AG04450 (cell line): ENCODE data around the gene ANKRD55. TPM values are rescaled to one million over a fixed set of nuclear protein-coding genes. Genes with fewer than 3 reads are reported as not detected.

ENCODE experiments used
- CTCF ChIA-PET: fragments of 300-600, 350-600 bp; formaldehyde crosslinking; extraction: SDS; loops from one replicate; lab custom pipeline; 2022; ENCODE audit warnings: antibody characterized with exemption, inconsistent platforms; lab: Charles Lee
- POLR2A ChIA-PET: fragments of 350-600 bp; formaldehyde crosslinking; extraction: SDS; loops from one replicate; lab custom pipeline; 2021; ENCODE audit warnings: antibody characterized with exemption, inconsistent platforms; lab: Yijun Ruan, JAX
- DNase-seq: peaks from one replicate; pipeline ENCODE4 v3.0.0-alpha.2; 2011; ENCODE audit warnings: low read depth, low spot score
- H3K27ac ChIP-seq: one replicate; pipeline ENCODE4 v1.5.1; 2012; ENCODE audit warnings: low read depth, low read length, control low read depth
- H3K27me3 ChIP-seq: one replicate; pipeline ENCODE4 v1.6.0; 2012; ENCODE audit warnings: low read length; ENCODE audit not compliant: control insufficient read depth, insufficient read depth
- H3K4me3 ChIP-seq: 2 replicates; pipeline ENCODE4 v1.5.1; 2011; ENCODE audit warnings: mild to moderate bottlenecking, low read depth, low read length, control low read depth
- H3K9me3 ChIP-seq: 2 replicates; pipeline ENCODE4 v1.5.1; 2012; ENCODE audit warnings: low read length; ENCODE audit not compliant: control insufficient read depth, insufficient read depth
- polyA plus RNA-seq: library from polyadenylated mRNA; depleted of rRNA; stranded (reverse); fragments of >200 nt; gene quantifications from 2 replicates; pipeline ENCODE4 v1.2.3, GENCODE V29; 2011
- TF ChIP-seq, protein P1 (sequence below): IDR thresholded peaks from 2 replicates; pipeline ENCODE4 v1.5.1; 2011; ENCODE audit warnings: low read depth, low read length, control low read depth, inconsistent platforms

Gene ANKRD55
- polyA plus RNA-seq, 1 experiment: not detected

GRCh38 chr5:56101180-56101579 lies 131.9 kb downstream of the ANKRD55 start:
- no peaks in the 10 kb centered on the region for H3K9me3 ChIP-seq
- no peak overlapping the region for H3K27ac ChIP-seq
- TF ChIP-seq, protein P1, sequence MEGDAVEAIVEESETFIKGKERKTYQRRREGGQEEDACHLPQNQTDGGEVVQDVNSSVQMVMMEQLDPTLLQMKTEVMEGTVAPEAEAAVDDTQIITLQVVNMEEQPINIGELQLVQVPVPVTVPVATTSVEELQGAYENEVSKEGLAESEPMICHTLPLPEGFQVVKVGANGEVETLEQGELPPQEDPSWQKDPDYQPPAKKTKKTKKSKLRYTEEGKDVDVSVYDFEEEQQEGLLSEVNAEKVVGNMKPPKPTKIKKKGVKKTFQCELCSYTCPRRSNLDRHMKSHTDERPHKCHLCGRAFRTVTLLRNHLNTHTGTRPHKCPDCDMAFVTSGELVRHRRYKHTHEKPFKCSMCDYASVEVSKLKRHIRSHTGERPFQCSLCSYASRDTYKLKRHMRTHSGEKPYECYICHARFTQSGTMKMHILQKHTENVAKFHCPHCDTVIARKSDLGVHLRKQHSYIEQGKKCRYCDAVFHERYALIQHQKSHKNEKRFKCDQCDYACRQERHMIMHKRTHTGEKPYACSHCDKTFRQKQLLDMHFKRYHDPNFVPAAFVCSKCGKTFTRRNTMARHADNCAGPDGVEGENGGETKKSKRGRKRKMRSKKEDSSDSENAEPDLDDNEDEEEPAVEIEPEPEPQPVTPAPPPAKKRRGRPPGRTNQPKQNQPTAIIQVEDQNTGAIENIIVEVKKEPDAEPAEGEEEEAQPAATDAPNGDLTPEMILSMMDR: no peak
- POLR2A ChIA-PET: no interaction called here
- CTCF ChIA-PET: no interaction called here
- H3K4me3 ChIP-seq: no peak overlapping the region
- no peak for DNase-seq
- H3K27me3 ChIP-seq: no peaks in the 10 kb centered on the region

GRCh38 chr5:56100439-56101176 lies 132.5 kb downstream of the ANKRD55 start:
- Histone ChIP-seq H3K4me3 (no peak overlapping the region), H3K27ac (no peak overlapping the region), H3K9me3 (no peaks in the 10 kb centered on the region), H3K27me3 (no peaks in the 10 kb centered on the region)
- TF ChIP-seq, protein P1: no peak
- POLR2A ChIA-PET: no interaction called here
- CTCF ChIA-PET: interaction anchor here (0.6 kb wide), 1 partner anchor 32 kb away, joined by 3 read pairs; no protein-coding TSS in a partner anchor
- no peak for DNase-seq

- Histone ChIP-seq H3K27me3 (no peaks in the 10 kb centered on the region), H3K9me3 (no peaks in the 10 kb centered on the region), H3K4me3 (no peak overlapping the region), H3K27ac (no peak overlapping the region)
- TF ChIP-seq, protein P1: no peak
- no peak for DNase-seq
- POLR2A ChIA-PET: no interaction called here
- CTCF ChIA-PET: no interaction called here
Observed at GRCh38 chr5:56099346-56099745, 133.8 kb downstream of the ANKRD55 start.

DNA sequence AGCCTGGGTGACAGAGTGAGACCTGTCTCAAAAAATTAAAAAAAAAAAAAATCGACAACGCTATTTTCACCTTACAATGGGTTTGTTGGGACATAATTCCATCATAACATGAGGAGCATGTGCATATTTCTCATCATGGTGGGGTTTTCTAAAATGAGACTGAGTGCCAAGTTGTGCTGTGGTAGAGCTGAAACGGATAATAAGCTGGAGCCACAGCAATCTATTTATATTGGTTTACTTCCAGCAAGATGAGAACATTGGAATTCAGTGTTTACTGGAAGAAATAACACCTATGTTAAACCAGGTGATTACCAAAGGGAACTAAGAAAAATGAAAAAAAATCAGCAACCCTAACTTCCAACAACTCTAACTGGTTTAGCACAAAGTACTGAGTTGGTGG lies 136.1 kb downstream of the ANKRD55 start:
- CTCF ChIA-PET: interaction anchor here (0.6 kb wide), 1 partner anchor 161 kb away, joined by 5 read pairs; no protein-coding TSS in a partner anchor
- Histone ChIP-seq H3K9me3 (no peaks in the 10 kb centered on the region), H3K4me3 (no peak overlapping the region), H3K27me3 (no peaks in the 10 kb centered on the region), H3K27ac (no peak overlapping the region)
- no peak for DNase-seq
- POLR2A ChIA-PET: no interaction called here
- TF ChIP-seq, protein P1: no peak

- CTCF ChIA-PET: no interaction called here
- no peak overlapping the region for H3K4me3 ChIP-seq
- TF ChIP-seq, protein P1: no peak
- DNase-seq: no peak
- H3K9me3 ChIP-seq: no peaks in the 10 kb centered on the region
- H3K27me3 ChIP-seq: no peaks in the 10 kb centered on the region
- no peak overlapping the region for H3K27ac ChIP-seq
- POLR2A ChIA-PET: no interaction called here
Observed at GRCh38 chr5:56095579-56096102, 137.5 kb downstream of the ANKRD55 start.
